ENCODE measurements around the gene KCNF1.
"Not testable (repeated sequence)": the region's sequence is repeated elsewhere in the genome, so short reads cannot be mapped to it uniquely, and the experiment has no call there.

The KCNF1 gene

DNA sequence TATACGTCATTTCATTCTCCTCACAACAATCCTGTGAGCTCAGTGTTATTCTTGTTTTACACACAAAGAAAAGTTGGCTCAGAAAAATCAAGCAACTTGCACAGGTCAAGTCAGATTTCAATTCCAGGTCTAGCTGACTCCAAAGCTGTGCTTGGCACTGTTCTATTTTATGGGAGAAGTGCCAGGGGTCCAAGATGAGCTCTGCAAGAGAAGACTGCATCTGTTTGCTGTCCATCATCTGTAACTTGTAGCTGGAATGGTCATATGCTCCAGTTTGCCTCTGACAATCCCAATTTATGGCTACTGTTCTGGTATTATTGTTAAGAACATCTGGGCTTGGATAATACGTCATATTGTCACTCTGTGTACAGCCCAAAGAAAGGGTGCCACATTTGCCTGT lies 28.9 kb downstream of the KCNF1 start:
- no peak for DNase-seq (ENCODE audit: low read depth)

DNA sequence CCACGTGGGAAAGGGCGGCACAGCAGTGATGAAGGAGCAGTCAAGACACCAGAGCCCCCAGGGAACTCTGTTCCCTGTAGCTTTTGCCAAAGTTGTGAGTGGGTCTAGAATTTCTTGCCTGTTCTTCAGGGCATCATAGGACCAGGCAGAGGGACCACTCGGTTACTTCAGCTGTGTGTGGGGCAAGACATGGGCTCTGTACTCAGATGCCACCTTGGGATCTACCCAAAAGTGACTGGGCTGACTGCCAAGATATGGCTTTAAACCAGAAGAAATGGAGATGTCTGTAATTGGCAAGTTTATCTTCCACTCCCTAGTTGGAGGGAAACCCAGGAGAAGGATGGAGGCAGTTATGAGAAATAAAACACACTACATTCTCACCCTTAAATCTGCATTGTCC lies 29.6 kb downstream of the KCNF1 start:
- no peak for DNase-seq (ENCODE audit: low read depth)

DNA sequence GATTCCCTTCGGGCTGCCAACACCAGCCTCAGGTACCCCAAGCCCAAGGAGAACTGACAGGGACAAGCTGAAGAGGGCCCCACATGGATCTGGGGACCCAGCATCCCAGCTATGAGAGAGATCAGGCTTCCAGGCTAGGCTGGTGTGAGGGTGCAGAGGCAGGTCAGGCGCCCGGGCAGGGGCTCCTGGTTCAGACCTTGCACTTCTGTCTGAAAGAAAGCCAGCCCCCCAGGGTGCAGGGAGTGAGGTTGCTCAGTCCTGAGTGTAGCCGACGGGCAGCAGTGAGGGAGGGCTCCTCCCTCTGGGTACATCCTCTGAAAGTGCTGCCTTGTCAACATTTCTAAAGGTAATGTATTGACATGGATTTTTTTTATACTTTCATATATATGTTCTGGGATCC lies 33.1 kb downstream of the KCNF1 start:
- no peak for DNase-seq (ENCODE audit: low read depth)

DNA sequence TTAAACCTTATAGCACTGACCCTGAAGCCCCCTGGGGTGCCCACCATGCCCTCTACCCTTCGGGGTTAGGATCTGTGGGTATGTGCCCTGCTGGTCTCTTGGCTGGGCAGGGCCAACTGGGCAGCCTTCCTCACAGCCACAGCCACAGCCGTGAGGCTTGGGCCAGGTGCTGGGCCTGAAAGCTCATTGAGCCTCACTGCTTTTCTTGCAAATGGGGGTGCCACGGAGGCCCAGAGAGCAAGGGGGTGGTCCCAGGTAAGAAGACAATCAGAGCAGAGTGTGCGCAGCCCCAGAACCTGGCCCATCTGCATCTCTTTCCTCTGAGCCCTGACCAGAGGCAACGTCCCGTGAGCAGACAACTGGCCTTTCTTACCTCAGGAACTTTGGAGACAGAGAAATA lies 34.7 kb downstream of the KCNF1 start:
- DNase-seq (ENCODE audit: low read depth), result no peak

DNA sequence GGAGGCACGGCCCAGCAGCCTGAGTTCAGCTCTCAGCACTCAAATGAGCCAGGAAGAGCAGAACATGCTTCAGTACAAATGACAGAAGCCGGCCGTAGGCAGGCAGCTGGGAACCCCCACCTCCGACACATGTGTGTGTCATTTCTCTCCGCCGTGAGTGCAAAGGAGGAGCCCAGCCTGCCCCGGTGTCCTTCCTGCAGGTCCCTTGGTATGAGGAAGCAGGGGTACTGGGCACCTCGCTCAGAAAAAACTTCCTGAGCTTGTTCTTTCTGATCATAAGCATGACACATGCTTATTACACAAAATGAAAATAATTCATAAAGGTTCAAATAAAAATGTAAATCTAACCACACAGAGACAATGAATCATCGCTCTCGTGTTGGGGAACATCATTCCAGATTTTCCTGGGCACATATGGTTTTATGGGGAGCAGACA lies 35.3 kb downstream of the KCNF1 start:
- no peak for DNase-seq (ENCODE audit: low read depth)

DNA sequence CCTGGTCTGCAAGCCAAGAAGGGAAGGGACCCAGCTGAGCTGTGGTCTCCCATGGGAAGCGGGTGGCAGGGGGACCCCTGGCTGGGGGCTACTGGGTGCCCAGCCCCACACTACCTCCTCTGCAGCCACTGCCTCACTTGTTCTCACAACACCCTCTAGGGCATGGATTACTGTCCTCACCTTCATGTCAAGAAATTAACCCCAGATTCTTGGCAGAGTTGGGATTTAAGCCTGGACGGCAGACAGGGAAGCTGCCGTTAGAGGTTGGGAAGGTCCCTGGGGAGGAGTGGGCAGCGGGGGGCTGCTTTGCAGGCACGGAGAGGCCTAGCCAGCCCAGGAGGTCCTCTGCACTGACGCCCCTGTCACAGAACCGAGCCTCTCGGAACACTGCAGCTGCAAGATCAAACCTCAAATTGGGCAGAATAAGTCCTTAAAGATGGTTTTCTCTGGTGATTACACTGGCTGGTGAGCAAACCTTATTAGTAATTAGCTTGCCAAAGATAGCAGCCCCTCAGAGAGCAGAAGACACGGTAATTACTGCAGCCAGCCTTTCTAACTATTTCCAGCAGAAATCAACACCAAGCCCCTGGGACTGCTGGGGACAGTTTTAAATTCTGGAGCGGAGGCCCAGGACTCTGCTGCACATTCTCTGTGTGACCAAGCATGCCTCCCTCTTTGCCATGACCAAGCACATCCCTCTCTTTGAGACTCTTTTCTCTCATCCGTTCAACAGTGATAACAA lies 35.9 kb downstream of the KCNF1 start:
- DNase-seq (ENCODE audit: low read depth), result no peak

DNA sequence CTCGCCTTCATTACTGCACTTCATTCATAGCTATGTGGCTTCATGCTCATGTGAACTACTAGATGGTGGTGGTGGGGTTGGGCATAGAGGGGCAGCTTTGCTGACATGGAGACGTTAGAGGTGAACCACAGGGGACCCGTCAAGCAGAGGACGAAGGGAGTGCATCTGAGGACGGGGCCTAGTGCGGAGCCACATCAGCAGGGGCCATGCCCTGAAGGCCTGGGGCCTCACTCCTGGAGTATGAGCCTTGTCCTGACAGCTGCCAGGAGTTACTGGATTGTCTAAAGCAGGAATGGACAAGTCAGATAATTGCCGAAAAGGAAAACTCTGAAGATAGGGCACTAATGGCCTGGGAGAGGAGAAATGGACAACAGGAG lies 36.4 kb downstream of the KCNF1 start:
- no peak for DNase-seq (ENCODE audit: low read depth)

DNA sequence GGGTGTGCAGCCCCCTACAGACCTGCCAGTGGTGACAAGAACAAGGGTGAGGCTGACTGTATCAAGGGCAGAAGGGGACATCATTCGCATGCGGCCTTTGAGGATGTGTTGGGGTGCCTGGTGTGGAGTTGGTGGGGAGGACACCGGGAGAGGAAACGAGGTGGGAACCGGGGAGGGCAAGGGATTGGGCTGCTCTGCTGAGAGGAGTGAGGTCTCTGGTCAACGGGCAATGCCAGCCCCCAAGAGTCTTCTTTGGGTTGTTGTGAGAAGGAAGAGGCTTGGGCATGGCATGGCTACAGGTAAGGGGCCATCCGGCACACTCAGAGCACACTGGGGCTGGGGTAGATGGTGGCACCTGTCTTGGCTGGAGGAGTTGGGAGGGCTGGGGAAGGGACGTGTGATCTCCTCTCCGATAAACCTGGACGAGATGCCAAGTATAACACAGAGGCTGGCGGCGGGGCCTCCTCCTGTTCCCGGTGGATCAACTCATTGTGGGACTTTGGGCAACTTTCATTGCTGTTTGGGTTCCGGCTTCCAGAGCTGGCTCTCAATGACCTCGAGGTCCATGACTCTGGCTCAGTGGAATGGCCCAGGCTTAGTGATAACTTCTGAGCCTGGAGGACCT lies 37.0 kb downstream of the KCNF1 start:
- DNase-seq (ENCODE audit: low read depth), result no peak

DNA sequence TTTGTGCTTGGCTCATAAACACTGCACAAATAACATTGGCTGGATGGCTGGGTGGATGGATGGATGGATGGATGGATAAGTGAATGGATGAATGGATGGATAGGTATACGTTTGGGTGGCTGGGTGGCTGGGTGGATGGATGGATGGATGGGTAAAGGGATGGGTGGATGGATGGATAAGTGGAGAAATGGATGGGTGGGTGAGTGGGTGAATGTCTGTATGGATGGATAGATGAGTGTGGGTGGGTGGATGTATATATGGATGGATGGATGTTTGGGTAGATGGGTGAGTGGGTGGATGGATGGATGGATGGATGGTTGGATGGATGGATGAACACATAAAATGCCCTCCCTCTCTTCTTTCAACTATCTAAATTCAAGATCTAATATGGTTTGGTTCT lies 38.1 kb downstream of the KCNF1 start:
- no peak for DNase-seq (ENCODE audit: low read depth)

DNA sequence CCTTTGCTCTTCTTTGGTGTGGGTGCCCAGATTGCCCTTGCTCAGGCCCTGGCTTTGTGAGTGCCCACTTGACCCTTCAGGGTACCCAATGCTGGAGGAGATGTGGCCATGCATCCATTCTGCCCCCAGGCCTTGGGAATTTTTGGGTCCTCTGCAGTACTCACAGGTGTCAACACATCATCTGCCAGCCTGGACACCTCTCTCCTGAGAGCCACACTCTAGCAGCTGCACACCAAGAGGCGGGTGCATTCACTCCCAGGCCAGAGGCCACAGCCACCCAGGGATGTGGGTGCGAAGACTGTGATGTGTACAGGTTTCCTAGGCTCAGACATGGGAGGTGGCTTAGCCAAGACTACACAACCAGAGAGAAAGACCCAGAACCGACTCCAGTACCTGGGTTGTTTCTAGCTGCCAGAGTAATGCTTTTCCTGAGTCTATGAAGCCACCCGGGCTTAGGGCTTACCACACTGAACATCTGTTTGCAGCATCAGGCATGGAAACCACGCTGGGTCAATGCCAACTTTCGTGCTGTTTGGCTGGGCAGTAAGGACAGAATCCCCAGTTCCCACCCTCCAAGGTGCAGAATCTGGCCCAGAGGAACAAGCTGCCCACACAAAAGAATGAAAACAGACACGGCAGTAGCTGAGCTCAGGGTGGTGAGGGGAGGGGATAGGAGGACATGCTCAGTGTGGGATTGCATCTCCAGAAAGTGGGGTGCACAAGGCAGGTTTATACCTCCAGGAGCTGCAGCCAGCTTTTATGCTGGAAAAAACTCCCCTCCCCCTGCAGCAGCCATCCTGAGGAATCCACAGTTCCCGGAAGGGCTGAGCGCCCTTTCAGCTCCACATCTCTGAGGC lies 40.1 kb downstream of the KCNF1 start:
- no peak for DNase-seq (ENCODE audit: low read depth)

DNA sequence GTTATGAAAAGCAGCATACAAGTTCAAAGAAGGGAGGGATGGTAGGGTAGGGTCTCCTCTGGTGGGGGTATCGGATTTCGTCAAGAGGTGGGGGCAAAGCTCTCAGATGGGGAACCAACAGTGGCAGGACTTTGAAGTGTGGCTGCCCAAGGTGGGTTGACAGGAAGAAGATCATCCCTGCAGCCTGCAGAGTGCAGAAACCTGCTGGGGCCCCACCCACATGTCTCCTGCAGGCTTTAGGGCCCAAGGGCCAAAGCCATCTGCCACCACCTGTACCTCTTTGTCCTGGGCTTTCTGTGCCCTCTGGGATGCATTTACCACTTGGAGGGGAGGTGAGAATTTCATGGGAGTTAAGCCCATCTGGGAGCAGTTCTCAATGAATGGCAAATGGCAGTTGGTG lies 42.7 kb downstream of the KCNF1 start:
- no peak for DNase-seq (ENCODE audit: low read depth)

DNA sequence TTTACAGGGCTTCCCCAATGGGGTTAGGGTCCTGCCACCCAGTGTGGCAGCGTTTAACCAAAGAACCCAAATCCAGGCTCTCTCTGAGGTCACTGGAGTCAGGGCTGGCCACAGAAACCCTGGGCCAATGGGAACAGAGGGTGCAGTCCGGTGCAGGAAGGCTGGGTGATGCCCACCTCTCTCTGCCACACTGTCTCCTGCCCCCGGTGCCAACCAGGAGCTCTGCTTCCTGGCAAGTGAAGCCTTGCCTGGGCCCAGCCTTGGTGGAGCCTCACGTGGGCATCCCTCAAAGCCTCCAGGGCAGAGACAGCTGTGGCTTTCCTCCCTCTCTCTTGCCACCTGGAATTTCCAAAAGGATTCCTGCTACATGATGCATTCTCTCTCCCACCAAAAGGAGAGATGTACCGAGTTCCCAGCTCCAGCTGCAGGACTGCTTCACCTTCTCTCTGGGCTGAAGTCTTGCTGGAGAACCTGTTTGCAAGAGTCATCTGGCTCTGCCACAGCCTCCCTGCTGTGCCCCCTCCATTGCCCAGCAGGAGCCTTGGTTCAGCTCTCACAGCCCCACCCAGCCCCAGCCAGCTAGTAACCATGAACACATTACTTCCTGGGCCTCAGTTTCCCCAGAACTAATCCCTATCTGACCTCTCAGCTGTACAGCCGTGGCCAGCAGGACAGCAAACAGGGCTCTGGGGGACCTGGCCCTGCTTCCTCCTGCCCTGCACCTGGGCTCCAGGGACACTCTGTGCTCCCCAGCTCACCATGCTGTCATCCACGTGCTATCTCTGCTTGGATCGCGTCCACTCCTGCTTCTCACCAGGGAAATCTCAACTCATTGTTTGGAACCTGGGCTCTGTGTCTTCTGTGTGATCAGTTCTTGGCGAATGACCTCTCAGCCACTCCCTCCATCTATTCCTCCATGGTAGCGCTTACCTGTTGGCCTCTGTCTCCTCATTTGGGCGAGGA lies 43.4 kb downstream of the KCNF1 start:
- no peak for DNase-seq (ENCODE audit: low read depth)

DNA sequence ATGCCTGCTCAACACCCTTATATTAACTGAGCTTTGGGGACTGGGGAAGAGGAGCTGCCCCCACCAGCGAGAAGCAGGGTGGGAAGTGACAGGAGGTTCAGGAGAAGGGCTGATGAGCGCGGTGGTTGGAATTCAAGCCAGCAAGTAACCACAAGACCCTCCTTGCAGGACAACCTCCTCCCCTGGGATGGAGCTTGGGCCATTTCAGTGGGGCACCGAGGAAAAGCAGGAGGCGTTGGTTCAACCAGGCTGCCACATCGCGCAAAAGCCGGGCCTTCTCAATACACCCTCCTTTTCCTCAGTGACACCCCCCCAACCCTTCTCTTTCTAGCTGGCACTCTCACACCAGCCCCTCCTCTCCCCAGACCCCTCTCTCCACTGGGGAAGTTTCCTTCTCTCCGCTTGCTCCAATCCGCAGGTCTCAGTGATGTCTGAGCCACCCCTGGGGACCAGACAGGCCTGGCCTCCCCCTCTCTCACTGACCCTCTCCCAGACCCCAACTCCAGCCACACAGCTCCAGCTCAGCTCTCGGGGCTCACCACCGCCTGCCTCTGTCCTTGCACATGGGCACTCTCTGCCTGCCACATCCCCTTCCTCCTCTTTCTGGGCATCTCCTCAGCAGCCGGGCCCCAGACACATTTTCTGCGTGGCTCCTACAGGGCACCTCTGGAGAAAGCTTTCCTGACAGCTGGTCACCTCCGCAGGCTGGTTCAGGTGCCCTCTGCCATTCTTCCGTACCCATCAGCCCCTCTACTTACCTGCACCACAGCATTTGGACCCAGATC lies 44.5 kb downstream of the KCNF1 start:
- no peak for DNase-seq (ENCODE audit: low read depth)

DNA sequence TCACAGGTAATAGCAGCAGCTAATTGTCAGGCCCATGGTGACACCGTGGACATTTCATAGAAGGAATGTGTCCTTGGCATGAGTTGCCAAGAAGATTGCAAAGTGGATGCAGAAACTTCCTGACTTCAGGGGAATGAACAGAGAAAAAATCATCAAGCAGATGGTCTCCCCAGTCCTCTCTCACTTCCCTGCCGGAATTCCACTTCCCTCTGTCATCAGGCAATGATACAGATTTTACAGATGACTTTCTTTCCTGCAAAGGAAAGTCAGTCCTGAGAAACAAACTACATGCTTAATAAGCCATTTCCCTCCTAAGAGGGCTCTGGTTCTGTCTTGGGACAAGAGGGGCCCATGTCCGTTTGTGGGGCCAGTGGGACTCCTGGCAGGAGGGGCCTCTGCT lies 45.7 kb downstream of the KCNF1 start:
- DNase-seq (ENCODE audit: low read depth), result no peak

DNA sequence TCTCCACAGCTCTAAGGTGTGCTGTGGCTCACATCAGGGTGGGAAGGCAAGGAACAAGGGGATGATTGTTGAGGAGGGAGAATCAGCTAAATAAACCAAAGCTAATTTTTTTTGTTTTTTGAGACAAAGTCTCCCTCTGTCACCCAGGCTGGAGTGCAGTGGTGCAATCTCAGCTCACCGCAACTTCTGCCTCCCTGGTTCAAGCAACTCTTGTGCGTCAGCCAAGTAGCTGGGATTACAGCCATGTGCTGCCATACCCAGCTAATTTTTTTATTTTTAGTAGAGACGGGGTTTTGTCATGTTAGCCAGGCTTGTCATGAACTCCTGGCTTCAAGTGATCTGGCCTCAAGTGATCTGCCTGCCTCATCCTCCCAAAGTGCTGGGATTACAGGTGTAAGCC lies 46.7 kb downstream of the KCNF1 start:
- DNase-seq (ENCODE audit: low read depth), result not testable (repeated sequence)

DNA sequence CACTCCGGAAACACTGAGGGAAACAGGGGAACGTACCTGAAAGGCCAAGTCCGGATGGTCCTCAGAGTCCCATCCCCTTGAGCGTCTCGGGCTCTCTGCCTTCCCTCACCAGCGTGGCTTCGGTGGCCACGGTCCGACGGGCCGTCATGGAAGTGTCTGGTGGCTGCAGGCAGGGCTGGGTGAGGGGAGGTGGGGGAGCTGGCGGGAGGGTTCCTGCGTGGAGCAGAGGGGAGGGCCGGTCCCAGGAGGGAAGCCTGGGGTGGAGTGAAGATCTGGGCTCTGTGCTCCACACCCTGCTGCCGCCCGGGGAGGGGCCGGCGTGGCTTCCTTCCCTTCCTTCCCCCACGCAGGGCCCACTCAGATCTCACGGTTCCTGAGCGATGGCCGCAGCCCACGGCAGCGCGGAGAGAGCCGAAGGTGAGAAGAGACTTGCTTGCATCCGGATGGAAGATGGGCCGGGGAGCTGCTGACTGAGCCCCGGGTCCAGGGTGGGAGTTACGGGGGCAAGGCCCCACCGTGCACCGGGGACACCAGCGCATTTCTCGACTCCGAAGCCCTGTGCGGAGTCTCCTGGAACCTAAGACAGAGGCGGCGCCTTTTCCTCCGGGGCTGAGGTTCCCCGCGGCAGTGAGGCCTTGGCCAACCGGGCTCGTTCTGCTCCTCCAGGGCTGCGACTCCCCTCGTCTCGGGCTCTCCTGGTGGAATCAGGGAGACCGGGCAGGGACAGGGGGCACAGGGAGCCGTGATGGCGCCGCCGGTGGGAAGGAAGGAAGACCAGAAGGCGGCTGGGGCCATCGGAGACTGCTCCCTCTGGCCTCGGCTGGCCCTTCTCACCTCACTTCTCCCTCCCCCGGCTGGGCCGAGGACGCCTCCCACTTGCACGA lies 49.1 kb downstream of the KCNF1 start:
- no peak for DNase-seq (ENCODE audit: low read depth)

DNA sequence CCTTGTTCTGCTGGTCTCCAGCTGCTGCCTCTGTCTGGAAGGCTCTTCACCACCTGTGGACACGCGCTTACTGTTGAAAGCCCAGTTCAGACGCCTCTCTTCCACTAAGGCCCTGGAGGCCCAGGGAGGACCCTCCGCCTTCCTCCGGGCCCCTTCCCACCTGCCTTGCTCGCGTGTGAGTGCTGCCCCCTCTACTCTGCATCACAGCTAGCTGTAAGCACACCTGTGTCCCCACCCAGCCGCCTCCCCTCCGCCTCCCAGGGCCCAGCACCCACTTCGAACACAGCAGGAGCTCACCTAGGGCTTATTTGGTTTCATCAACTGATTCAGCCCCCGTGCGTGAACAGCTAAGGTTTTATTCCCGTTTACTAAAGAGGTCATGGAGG lies 49.7 kb downstream of the KCNF1 start:
- DNase-seq (ENCODE audit: low read depth), result no peak

DNA sequence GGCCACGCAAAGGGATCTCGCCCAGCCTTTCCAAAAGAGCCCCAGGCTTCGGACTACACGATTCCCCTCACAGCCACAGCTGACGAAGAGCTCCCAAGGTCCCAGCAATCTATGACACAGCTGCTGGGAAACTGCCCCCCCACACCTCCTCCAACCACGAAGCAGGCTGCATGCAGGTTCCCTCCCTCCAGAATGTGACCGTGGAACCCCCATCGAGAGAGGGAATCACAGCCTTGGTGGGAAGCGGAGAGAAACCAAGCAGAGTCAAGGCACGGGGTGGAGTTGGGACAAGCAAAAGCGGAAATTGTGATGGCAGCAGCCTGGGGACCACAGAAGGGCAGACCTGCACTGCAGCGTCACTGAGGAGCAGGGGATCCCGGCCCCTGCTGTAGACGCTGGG lies 50.3 kb downstream of the KCNF1 start:
- DNase-seq (ENCODE audit: low read depth), result no peak

DNA sequence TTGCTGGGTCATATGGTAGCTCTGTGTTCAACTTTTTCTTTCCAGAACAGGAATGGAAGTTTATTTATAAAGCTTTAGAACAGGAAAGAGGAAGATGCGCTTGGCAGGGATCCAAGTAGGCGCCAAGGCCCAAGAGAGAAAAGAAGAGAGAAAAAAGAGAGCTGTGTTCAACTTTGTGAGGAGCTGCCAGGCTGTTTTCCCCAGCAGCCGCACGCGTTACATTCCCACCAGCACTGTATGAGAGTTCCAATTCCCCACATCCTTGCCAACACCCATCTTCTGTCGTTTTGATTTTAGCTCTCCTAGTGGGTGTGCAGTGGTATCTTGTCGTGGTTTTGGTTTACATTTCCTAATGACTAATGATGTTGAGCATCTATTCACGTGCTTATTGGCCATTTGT lies 51.4 kb downstream of the KCNF1 start:
- DNase-seq (ENCODE audit: low read depth), result no peak
